Fibroblast of gingiva (primary cell): ENCODE data around the gene PRAMEF20.

Experiments
- DNase-seq: peaks from one replicate; pipeline ENCODE4 v3.0.0-alpha.2; 2011; ENCODE audit warnings: low read depth

The PRAMEF20 gene

GRCh38 chr1:13462682-13463081 is 52.4 kb downstream of the PRAMEF20 start:
- DNase-seq: no peak

DNA sequence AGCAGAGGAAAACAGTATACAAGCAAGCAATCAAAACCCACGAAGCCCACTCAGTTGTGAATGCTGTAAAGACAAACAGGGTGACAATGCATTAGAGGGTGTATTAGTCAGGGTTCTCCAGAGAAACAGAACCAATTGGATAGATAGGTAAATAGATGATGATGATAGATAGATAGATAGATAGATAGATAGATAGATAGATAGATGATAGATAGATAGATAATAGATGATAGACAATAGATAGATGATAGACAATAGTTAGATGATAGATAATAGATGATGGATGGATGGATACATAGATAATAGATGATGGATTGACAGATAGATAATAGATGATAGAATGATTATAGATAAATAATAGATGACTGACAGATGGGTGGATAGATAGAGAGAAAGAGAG is 55.3 kb downstream of the PRAMEF20 start:
- DNase-seq: no peak

- no peak for DNase-seq
These were observed 59.1 kb downstream of the PRAMEF20 start for GRCh38 chr1:13469343-13469742.
